HG03196 (cell line): ENCODE data around the gene NREP.

Source experiments
- ATAC-seq: cut with Tn5 transposase; IDR thresholded peaks from one replicate; pipeline ENCODE4 v1.9.1; 2021; ENCODE audit not compliant: unreplicated experiment

NREP gene, protein sequence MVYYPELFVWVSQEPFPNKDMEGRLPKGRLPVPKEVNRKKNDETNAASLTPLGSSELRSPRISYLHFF

GRCh38 chr5:111756581-111757354, at the start of gene NREP:
Gene NREP (minus strand): TSS chr5:111757194. CDS start chr5:111755772, 1,422 bp downstream.
- peak; percentile 23 for ATAC-seq

DNA sequence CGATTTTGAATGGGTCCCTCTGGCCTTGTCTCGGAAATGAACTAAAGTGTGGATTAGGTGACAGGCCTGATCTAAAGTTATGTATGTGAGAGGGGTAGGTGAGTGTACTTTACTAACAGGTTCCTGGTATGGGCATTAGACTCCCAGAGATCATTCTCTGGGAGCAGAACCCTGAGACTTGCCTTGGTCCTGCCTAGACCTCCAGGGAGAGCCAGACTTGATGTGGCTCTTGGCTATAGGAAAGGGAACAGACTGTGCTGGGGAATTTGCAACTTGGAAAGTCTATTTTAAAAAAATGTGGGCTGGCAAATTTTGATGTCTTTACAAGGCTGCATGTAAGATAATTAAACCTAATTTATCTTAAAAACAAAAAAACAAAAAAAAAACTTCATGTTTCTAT, 49.8 kb upstream of the NREP start:
- no peak for ATAC-seq

- no peak for ATAC-seq
Observed at GRCh38 chr5:111806156-111806555, 49.2 kb upstream of the NREP start.

DNA sequence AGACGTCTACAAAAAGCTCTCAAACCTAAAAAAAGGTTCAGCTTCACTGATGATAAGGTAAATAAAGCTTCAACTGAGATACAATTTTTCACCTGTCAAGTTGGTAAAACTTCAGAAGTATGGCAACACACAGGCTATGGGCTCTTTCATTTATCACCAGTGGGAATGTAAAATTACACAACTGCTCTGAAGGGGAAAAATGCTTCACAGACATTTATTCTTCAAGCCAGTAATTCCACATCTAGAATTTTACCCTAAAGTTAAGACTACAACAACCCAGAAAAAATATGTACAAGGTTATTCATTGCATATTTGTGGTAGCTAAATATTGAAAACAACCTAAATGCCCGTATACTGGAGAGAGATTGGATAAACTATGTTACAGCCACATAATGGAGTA, 48.1 kb upstream of the NREP start:
- no peak for ATAC-seq

- ATAC-seq: no peak
Observed at GRCh38 chr5:111800351-111800750, 43.4 kb upstream of the NREP start.

- no peak for ATAC-seq
Observed at GRCh38 chr5:111795142-111795541, 38.1 kb upstream of the NREP start.

GRCh38 chr5:111792471-111793058, 35.6 kb upstream of the NREP start:
- ATAC-seq: no peak

GRCh38 chr5:111790295-111790694, 33.3 kb upstream of the NREP start:
- no peak for ATAC-seq

DNA sequence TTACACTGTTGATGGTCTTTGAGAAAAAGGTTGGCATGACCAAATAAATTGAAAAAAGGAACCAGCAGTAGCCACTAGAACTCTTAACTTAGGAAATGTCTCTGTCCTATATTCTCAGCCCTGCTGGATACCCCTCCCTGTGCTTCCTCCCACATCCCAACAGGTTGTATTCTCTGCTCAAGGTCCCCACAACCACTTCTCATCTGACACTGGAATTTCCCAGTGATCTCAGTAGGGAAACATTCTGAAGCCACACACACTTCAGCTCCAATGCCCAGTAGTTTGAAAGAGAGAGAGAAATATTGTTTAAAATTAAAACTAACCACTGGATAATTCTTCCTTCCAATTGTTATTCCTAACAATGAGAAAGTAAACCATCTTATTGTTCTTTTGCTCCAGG, 30.0 kb upstream of the NREP start:
- no peak for ATAC-seq

DNA sequence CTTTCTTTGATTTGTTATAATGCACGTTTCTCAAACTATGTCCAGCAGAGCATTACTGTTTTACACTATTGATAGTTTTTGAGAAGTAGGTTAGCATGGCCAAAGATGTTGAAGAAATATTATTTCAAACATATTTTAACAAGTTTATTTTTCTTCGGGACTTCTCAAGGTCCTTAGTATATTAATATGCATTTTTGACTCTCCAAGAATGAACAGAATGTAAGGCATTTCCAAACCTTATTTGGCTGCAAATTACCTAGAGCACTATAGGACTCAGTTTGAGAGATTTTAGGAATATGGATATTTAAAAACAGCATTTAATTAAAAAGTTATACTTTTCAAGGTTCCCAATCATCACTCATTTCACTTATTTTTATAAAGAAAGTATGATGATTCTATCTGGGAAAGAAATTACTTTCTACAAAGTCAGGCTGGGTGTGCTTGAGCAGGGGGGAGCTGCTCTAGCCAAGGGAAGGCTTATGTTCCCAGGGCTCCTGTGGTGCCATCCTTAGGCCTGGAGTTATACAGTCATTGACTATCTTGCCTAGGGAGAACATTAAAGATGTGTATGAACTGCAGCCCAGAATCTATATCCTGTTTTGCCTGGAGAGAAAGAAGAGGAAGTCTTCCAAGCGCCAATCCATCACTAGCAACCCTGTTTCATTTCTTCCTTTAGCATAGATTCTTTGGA, 27.6 kb upstream of the NREP start:
- ATAC-seq: no peak

DNA sequence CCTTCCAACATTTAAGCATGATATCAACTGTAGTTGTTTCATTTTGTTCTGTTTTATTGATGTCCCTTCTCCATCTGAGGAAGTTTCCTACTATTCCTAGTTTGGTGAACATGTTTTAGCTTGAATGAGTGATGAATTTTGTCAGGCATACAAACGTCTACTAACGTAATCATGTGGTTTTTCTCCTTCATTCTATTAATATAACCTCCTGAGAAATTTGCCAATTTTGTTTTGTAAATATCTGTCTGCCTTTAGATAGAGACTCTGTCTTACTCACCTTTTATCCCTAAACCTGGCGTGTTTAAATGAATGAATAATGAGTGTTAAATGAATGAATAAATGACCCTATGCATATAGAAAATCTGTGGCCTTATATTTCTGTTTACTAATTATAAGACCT, 26.5 kb upstream of the NREP start:
- ATAC-seq: no peak

- ATAC-seq: no peak
Observed at GRCh38 chr5:111782216-111782615, 25.2 kb upstream of the NREP start.

DNA sequence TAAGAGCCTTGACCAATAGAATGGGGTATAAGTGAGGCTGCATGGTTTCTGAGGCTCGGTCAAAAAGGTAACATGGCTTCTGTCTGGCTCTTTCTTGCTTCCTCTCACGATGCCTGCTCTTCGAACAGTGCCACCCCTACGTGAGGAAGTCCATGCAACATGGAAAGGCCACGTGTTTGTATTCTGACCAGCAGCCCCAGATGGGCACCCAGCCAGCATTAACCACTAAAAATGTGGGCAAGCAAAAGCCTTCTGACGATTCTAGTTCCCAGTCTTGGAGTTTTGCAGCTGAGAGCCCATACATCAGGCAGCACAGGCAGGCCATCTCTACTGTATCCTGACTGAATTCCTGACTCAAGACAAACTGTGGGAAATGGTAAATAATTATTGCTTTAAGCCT, 24.2 kb upstream of the NREP start:
- no peak for ATAC-seq

GRCh38 chr5:111779922-111780292, 22.9 kb upstream of the NREP start:
- no peak for ATAC-seq

DNA sequence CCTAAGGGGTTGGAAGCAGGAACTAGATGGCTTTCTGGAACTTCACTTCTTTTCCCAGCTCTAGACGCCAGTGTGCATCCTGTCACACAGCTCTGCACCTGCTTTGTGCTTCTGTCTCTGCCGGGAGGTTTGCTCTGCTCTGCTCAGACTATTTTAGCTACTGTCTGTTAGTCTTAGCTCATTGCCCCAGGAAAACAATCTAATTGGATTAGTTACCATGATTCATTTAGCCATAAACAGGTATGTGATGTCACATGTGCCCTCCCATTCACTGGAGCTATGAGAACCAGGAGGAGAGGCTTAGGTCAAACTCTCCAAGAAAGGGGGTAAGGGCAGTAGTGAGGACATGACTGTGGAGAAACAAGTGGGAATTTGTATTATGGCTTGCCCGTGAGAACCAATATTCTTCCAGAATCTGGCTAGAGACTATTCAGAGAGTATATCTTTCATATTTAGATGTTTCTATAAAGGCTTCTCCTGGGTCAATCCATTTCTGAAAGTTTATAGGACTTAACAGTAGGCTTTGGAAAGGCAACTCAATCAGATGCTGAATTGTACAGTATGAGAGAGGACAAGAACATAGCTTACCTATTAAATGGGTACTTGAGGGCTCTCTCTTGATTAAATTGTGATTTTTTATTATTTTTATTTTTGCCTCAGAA, 22.4 kb upstream of the NREP start:
- ATAC-seq: no peak

DNA sequence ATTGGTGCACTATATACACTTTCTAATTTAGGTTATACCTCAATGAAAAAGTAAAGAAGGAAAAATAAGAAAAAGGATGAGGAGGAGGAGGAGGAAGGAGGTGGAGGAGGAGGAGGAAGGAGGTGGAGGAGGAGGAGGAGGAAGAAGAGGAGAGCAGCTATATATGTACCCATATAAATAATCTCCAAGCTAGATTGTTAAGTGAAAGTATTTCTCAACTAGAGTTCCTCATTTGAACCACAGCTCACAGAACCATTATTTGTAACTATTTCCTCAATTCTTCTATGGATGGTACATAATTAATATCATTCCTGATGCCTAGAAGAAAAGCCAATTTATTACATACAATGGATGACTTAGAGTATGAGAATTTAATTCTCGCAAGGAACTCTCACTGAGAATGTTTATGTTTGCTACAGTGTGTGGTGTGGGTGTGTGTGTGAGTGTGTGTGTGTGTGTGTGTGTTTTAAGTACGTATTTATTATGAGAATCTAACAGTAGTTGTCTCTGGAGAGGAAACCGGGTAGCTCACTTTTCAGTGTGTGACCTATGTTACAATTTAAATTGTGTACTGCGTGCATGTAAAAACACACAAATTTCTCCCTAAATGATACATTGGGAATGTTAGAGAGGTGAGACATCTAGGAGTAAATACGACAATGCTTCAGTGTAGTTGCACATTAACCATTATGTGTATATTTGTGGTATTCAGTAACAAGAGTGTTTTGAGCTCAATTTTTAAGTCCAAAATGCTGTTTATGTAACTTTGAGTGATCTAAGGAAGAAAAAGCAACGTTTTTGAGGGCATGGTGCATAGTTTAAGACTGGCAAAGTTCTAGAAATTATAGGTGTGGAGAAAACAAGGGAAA, 20.2 kb upstream of the NREP start:
- ATAC-seq: no peak

DNA sequence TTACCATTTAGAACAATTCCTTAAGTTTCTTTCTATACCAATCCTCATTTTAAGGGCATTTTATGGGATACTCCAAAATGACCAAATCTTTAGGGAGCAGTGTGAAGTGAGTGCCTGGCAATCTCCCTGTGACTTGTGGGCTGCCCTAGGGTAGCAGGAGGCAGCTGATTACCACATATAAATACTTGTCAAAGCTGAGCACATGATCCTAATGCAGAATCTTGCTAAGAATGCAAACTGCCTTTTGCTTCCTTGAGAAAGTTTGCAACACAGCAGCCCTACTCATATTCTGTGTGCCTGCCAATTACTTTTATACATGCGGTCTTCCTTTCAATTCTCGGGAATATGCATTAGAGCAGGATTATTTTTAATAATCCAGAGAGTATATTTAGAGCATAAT, 18.2 kb upstream of the NREP start:
- no peak for ATAC-seq

- ATAC-seq: no peak
Observed at GRCh38 chr5:111774525-111774924, 17.5 kb upstream of the NREP start.

DNA sequence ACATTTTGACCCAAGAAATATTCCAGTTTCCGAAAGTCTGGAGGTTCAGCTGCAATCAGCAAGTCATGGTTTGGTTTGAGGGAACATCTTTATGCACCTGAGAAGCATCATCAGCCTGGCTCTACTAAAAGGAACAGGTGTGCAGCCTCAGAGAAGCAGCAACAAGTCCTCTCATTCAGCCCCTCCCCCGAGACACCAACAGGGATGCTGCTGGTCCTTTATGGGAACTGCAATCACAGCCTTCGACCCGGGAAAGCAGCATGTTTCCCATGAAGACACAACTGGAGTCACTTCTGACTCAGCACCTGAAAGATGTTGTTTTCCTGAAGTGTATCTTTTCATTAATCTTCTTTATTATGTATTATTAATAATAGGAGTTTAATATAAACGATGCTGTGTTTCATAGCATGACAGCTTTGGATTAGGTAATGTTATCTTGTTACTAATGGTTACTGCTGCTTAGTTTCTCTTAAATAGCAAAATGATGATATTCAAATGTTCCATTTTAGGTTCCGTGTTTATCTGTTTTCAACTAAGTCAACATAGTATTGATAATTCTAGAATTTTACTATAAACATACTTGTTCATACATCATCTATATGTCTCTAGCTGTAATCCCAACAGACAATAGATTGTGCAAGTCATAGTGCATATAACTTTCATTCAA, 15.6 kb upstream of the NREP start:
- no peak for ATAC-seq

DNA sequence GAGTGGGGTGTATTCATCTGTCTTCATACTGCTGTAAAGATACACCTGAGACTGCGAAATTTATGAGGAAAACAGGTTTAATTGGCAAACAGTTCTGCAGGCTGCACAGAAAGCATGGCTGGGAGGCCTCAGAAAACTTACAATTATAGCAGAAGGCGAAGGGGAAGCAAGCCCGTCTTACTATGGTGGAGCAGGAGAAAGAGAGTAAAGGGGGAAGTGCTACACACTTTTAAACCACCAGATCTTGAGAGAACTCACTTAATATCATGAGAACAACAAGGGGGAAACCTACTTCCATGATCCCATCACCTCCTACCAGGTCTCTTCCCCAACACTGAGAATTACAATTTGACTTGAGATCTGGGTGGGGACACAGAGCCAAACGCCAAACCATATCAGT, 12.5 kb upstream of the NREP start:
- ATAC-seq: no peak
